Stimulated activated CD4-positive, alpha-beta T cell treated with anti-CD3 and anti-CD28 coated beads, Interleukin-15, amount 100 ng/mL, for 1 hour (primary cell): ENCODE results near the gene IGF2BP2.
"Not testable (repeated sequence)": the region's sequence is repeated elsewhere in the genome, so short reads cannot be mapped to it uniquely, and the experiment has no call there.

Source experiments
- DNase-seq, 2 donors: peaks; one replicate each; pipeline ENCODE4 v3.0.0-alpha.2; 2020; ENCODE audit warnings: low read depth in 1 of 2, low spot score in 1 of 2

IGF2BP2 gene

DNA sequence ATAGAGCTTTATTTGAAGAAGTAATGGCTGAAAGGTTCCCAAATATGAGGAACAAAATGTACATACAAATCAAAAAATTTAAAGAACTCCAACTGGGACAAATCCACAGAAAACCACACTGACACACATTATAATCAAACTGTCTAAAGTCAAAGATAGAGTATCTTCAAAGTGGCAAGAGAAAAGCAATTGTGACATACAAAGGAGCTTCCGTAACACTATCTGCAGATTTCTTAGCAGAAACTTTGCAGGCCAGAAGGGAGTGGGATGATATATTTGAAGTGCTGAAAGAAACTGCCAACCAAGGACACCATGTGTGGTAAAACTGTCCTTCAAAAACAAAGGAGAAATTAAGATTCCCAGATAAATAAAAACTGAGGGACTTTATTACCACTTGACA lies 146.8 kb downstream of the IGF2BP2 start:
- DNase-seq: no peak

DNA sequence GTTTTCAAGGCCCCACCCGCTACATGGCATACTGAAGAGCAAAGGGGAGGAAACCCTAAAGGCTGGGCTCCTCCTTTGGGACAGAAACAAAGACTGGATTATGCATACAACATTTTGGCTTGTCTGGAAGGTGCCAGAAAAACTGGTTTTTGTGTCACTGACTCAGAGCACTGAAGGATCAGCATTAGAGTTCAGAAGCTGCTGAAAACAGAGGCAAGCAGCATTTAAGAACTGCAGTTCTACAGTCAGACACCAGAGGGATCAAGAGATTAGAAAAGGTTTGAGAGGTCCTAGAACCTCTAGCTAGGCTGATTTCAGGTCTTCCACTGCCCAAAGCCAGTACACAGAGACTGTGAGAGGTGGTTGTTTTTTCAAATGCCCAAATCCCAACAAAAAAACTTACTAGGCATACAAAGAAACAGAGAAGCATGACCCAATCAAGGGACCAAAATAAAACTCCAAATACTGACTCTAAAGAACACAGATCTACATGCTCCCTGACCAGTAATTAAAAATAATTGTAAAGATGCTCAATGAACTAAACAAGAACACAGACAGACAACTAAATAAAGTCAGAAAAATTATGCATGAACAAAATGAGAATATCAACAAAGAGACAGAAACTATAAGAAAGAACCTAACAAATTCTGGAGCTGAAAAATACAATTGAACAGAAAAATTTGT lies 147.6 kb downstream of the IGF2BP2 start:
- no peak for DNase-seq

DNA sequence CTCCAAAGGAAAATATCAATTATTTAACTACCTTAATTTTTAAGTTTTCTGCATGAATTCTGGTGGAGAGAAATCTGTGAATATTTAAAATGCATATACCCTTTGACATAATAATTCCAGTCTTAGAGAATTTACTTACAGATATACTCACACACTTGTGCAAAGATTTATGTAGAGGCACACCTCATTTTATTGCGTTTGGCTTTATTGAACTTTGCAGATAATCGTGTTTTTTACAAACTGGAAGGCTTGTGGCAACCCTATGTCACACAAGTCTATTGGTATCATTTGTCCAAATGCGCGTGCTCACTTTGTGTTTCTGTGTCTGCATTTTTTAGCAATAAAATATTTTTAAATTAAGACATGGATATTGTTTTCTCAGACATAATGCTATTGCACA lies 157.3 kb downstream of the IGF2BP2 start:
- no peak for DNase-seq

DNA sequence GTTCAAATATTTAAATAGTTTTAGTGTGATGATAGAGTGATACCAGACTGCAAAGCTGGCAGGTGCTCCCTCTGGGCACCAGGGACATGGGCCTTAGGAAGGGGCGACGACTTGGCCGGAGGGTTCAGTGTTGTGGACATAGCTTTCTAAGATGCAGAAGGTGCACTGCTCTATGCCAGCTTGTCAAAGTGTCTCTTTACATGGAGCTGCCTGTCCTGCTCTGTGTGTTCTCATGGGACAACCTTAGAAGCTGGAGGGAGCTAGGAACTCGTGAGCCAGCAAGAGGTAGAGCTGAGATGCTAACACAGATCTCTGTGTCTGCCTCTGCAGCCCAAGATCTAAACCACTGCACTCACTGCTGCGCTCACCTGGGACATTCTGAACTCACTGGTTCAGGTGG lies 160.9 kb downstream of the IGF2BP2 start:
- no peak for DNase-seq

DNA sequence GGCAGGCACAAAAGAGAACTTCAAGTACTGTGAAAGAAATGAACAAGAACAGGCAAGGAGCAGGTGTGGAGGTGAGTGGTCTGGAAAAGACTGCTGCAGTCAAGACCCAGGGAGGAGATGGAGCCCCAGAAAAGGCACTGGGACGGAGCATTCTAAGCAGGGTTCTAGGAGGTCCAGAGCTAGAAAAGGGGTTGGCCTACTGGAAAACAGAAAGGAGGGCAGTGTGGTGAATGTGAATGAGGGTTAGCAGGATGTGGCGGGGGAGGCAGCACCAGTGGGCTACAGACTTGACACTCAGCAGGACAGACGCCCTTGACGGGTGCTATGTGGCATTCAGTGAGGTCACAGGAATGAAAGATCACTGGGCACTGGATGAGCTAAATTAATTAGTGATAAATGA lies 163.1 kb downstream of the IGF2BP2 start:
- DNase-seq: no peak

DNA sequence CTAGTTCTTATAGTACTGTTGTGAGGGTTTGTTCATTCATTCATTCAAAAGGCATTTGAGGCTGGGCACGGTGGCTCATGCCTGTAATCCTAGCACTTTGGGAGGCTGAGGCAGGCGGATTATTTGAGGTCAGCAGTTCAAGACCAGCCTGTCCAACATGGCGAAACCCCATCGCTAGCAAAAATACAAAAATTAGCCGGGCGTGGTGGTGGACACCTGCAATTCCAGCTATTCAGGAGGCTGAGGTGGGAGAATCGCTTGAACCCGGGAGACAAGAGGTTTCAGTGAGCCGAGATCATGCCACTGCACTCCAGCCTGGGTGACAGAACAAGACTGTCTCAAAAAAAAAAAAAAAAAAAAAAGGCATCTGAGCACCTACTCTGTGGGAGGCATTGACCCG lies 163.5 kb downstream of the IGF2BP2 start:
- not testable (repeated sequence) for DNase-seq

DNA sequence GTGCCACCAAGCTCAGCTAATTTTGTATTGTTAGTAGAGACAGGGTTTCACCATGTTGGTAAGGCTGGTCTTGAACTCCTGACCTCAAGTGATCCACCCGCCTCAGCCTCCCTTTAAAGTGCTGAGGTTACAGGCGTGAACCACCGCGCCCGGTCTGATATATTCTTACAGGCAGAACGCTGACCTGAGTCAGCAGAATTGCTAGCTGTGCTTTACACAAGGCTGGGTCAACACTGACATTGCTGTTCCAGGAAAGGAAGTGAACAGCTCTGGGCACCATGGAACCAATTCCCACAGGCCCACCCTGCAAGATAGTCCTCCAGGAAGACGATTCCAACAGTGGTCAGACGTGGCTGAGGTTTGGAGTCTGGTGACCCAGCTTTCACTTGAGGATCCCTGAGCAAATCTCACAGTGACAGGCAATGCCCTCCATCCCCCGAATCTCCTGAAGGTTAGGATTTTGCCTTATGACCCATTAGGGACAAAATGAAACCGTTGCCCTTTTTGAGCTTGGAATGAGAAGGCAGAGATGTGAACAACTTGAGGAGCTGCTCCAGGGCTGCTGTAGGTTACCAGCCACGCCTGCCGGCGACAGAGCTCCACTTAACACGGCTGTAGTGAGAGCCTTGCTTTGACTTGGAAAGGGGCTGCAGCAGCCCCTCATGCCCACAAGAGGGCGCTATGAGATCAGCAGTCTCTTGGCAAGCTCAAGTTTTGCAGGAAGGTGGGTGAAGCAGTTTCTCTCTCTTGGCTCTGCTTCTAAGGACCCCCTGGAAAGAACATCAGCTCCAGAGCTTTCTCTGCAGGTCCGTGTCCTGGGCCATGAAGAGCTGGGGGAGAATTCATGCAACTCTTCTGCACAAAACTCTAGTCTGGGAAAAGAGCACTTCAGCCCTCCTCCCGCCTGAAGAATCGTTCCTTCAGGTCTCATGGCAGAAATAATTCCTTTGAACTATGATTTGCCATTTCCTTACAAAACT lies 164.6 kb downstream of the IGF2BP2 start:
- DNase-seq: peak; percentile 11 to 28

DNA sequence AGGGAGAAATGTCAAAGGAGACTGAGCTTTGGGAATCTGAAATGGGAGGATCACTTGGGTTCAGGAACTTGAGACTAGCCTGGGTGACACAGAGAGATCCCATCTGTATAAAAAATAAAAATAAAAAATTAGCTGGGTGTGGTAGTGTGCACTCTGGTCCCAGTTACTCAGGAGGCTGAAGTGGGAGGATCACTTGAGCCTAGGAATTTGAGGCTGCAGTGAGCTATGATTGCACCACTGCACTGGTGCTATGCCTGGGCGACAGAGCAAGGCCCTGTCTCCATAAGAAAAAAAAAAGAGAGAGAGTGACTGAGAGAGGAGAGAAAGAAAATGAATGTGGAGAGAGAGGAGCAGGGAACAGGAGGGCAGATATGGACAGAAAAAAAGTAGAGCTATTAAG lies 165.9 kb downstream of the IGF2BP2 start:
- no peak for DNase-seq

DNA sequence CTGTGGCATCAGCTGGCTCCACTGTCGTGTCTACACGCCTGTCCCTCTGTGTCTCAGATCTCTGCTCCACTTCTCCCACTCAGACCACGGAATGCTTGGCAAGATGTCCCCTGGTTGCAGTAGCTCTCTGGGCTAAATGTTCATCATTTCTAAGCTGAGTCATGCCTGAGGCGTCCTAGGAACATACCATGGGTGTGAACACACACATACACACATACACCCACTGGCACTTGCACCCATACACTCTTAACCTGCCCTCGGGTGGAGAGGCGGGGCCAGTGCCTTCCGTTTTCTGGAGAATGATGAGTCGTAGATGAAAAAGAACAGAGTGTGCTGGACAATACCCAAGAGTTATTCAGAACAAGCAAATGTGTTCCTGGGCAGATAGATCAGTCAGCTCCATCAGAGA lies 166.3 kb downstream of the IGF2BP2 start:
- no peak for DNase-seq

DNA sequence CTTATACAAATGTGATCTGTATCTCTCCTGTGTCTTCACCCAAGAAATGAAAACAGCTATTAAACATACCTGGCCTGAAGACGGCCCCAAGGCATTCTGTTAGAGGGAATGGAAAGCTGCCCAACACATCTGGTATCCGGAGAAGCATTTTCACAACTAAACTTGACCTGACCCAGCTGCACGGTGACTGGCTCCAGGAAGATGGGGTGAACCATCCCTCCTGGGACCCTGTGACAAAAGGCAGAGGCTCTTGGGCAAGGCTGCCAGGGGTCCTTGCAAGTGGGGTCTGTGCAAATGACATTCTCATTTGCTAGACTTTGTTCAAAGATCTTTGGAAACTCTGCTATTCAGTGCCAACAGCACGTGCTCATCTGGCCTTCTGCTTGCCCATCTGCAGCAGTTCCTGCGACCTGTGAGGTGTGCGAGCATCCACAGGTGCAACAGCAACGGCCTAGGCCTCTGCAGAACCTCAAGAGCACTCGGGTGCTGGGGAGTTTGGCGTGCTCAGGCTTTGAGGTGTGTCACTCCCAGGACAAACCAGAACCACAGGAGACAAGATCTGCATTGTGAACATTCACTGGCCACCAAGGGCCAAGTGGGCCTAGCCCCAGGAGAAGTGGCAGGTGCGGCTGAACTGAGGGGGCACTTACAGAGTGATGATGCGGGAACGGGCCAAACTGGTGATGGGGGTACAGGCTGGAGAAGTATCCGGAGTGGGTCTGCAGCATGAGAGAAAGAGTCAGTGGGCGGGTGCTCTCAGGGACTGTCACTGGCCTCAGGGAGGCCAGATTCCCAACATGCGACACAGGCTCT lies 166.9 kb downstream of the IGF2BP2 start:
- no peak for DNase-seq

DNA sequence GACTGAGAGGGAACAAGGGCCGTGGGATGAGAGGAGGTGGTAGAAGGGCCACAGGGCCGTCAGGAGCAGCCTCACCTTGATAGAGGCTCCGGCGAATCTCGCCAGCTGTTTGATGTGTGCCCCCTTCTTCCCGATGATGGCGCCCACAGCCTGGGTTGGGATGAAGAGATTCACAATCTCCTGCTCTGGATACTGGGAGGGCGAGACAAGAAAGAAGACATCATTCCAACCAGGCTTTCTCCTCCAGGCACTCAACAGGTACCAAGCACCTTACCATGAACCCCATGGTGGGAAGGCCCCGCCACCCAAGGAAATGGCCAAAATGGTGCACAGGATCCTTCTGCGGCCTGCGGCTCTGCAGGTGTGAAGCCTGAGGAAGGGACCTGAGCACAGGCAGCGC lies 167.6 kb downstream of the IGF2BP2 start:
- no peak for DNase-seq

DNA sequence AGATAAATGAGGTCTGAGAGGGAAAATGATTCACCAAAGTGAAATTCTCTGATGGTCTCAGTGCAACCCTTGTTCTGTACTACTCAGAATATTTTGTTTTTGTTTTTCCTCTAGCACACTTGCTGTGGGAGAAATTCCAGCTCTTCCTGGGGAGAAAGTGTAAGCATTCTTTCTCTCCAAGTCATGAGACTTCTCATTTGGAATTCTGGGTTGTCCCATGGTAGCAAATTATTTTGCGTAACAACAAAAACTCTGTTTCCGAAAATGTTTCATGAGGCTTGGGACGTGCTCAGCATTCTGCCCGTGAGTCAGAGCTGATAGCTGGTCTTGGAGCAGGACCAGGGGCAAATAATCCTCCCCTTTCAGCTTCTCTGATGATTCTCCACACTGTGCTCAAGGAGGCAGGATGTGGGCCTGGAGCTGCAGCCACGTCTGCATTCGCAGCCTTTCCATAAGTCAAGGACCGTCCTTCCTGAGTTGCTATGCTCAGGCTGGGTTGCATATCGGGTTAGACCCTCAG lies 168.5 kb downstream of the IGF2BP2 start:
- no peak for DNase-seq

DNA sequence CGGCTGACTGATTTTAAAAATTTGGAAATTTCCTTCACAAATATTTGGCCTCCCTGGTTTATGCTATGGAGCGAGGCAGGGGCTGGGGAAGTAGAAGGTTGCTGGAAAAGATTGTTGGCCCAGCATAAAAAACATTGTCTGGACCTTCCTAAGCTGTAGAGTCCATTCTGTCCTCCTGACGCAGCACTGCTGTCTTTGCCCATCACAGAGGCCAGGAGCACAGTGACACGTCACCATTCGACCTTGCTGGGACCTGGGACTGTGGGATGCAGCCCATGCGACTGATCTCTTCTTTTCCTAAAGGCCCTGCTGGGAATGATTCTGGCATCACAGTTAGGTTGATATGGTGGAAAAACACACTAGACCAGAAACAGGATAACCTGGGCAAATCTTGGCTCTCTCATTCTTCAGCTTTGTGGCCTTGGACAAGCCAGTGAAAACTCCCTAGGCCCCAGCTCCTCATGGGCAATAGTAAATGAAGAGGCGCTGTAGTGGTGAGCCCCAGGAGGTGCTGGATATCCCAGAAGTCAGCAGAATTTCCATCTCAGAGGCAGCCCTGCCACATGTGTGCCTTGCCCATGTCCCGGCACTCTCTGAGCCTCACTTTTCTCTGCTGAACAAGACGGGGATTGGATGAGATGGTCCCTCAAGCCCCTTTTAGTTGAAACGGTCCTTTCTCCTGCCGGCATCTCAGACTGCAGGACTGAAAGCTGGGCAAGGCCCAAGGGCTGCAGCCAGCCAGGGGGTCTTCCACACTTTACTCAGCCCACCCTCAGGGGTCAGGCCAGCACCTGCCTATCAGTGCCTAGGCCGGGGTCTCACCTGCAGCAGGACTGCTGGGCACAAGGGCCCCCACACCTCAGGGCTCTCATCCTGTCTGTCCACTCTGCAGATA lies 169.2 kb downstream of the IGF2BP2 start:
- no peak for DNase-seq

DNA sequence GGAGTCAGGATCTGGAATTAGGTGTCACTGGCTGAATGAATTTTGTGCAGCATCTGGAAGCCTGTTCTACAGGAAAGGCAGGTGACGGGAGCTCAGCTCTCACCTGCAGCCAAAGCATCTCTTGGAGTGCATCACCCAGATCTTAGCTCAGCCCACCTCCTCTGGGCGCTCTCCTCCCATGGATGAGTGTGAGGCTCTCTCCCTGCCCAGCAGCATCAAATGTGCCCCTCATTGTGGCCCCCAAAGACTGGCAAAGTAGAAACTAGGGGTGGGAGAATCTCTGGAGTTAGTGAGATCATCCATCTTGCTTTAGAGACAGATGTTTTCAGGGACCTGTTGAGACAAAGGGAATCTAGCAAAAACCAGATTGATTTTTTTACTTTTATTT lies 170.1 kb downstream of the IGF2BP2 start:
- no peak for DNase-seq

DNA sequence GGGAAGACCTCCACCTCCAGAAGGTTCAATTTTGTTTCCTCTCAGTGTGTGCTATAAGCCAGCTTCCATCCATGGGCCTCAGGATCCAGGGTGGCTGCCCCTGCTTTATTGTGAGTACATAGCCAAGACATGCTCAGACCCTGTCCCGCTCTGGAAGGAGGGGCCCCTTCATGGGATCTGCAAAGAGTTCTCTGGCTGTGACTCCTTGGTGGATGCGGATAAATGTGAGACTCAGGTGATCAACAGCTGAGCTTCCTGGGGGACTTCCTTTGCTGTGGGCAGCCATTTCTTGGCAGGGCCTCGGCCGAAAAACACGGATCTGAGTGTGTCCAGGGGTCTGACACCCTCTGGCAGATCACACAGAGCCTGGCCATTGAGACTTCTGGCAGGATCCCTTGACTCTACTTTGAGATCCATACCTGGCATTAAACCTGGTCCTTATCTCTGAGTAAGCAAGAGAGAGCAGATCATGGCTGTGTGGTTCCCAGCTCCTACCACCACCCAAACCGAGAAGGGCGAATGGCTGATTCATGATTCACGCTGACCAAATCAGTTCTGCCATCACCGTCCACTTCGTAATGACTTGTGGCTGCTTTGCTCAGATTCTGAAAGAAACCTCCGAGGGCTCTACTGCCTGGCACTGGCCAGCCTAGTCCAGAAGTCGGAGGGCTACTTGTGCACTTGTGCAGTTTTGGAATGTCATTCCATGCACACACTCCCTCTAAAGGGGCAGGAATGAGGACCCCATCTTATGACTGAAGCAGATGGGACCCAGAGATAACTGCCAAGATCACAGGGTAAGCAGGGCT lies 170.7 kb downstream of the IGF2BP2 start:
- no peak for DNase-seq

DNA sequence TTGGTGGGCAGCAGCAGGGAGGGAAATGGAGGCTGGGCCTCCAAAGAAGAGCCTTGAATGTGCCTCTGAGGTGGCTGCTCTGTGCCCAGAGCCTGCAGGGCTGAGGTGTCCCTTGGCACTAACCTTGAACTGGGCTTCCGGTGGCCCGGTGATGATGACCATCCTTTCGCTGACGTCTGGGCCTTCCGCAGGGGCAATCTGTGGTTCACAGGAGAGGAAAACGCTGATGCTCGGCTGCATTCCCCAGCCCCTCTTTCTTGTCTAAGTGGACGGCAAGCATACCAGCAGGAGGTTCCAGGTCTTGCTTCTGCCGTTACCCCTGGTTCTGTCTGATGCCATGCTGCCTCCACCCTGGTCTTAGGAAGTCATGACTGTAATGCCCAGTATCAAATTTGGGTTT lies 172.9 kb downstream of the IGF2BP2 start:
- DNase-seq: no peak

DNA sequence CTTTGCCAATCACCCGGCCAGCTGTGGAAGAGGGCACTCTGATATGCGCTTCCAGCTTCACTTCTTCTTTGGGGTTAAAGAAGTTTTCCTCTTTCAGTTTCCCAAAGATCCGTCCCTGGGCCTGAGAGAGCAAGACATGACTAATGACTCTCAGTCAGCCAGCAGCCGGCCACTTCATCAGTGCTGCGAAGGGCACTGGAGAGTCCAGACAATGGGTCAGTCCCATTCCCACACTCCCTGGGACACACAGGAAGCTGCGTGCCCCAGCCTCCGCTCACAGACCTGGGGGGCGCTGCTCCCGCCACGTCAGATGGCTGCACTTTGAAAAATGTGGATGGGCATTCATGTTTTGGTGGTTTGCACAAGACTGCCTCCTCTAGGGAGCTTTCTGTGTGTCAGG lies 175.4 kb downstream of the IGF2BP2 start:
- no peak for DNase-seq

DNA sequence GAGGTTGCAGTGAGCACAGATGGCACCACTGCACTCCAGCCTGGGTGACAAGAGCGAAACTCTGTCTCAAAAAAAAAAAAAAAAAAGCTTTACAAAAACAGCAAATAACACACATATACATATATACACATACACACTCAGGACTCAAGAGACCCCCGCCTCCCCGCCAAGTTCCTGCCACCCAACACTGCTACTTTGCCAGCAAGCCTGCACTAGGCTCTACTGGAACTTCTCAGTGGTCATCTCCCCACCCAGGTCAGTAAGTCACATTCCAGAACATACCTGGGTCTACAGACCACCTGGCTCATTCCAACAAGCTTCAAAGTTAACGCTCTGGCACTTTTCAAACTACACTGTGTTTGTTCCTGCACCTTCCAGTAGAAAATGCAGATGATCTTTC lies 176.4 kb downstream of the IGF2BP2 start:
- DNase-seq: no peak

DNA sequence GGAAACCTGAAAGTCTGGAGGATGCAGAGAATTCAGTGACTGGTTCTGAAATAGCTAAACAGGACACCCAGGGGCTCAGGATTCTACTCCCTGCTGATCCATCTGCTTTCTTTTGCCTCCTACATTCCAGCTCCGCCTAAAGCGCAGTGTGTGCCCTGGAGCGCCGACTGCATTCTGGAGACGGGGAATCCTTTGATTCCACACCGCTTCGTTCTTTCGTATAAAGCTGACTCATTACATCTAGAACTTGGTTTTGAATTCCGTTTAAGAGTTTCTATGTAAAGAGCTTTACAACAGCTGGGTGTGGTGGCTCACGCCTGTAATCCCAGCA lies 177.0 kb downstream of the IGF2BP2 start:
- DNase-seq: no peak
